ENCODE measurements around the gene OR11H7.

DNA sequence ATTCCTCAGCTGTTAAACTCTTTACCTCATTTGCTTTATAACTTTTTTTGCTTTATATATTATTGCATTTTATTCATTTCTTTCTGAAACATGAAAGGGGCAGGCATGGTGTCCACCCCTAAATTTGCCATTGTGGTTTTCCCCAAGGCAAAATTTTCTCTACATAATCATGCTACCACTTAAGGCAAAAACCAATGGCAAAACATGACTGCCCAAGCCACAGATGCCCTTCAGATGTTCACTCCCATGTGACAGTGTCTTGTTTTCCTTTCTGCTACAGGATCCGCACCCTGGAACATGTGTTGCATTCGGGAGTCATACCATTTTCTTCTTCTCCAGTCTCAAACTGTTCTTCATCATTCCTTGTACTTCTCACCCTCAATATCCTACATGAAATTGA is 48.6 kb downstream of the OR11H7 start:
- TF ChIP-seq, protein P1, sequence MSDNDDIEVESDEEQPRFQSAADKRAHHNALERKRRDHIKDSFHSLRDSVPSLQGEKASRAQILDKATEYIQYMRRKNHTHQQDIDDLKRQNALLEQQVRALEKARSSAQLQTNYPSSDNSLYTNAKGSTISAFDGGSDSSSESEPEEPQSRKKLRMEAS (CRISPR knock-in tag; IDR thresholded peaks at IDR 0.05), result no peak
- no peak for TF ChIP-seq RCOR1 (IDR thresholded peaks at IDR 0.05; ENCODE audit: borderline replicate concordance in 1 of 2, low read depth in 2 of 2, low read length in 2 of 2)
